ENCODE measurements around the gene CAVIN2.
A peak's percentile ranks its signal among the peaks of the same experiment; 100 is the strongest.

DNA sequence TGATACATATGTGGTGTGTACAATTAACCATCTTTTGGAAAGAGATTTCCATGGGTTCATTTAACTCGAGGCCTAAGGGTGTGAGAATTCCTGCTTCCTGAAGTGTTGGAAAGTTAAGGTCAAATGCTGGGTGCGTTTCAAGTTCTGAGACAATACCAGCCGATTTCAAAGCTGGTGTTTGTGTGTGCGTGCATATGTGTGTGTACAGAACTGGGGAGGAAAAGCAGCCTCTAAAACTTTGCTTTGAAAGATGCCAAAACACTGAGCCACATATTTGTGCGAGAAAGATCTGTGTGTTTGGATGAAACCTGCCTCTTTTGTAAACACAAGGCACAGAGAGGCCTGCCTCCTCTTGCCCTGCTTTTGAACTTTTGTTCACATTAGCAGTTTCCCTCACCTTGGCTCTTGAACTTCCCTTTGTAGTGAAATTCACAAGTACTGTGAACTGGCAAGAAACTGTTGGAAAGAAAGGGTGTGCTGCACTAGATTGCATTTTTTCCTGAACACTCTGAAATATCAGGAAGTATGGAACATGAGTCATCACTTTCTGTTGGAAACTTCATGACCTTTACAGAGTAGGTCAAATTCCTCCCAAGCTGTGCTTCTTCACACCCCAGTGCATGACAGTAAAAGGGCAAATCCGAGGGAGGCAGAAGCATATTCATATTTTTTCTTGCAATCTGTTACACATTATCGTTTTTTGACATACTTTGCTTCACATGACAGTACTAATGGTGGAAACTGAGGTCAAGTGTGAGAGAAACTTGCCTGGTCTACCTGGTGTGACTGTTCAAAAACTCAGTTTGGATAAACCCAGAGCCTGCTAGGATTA lies 20.0 kb upstream of the CAVIN2 start:
- TF ChIP-seq, protein P1, sequence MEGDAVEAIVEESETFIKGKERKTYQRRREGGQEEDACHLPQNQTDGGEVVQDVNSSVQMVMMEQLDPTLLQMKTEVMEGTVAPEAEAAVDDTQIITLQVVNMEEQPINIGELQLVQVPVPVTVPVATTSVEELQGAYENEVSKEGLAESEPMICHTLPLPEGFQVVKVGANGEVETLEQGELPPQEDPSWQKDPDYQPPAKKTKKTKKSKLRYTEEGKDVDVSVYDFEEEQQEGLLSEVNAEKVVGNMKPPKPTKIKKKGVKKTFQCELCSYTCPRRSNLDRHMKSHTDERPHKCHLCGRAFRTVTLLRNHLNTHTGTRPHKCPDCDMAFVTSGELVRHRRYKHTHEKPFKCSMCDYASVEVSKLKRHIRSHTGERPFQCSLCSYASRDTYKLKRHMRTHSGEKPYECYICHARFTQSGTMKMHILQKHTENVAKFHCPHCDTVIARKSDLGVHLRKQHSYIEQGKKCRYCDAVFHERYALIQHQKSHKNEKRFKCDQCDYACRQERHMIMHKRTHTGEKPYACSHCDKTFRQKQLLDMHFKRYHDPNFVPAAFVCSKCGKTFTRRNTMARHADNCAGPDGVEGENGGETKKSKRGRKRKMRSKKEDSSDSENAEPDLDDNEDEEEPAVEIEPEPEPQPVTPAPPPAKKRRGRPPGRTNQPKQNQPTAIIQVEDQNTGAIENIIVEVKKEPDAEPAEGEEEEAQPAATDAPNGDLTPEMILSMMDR (IDR thresholded peaks at IDR 0.05): peak in 1 of 3 donors; percentile 84
- TF ChIP-seq POLR2A (IDR thresholded peaks at IDR 0.05): no peak
